ENCODE data around the gene ZFR2.

ZFR2 gene

GRCh38 chr19:3785938-3786824 lies 82.7 kb downstream of the ZFR2 start, which contains the start of gene MATK:
Gene MATK, minus strand, starts transcription at chr19:3786381. Its CDS starts 1,246 bp downstream, at chr19:3785135.
- no peak for DNase-seq (ENCODE audit: low read depth)

DNA sequence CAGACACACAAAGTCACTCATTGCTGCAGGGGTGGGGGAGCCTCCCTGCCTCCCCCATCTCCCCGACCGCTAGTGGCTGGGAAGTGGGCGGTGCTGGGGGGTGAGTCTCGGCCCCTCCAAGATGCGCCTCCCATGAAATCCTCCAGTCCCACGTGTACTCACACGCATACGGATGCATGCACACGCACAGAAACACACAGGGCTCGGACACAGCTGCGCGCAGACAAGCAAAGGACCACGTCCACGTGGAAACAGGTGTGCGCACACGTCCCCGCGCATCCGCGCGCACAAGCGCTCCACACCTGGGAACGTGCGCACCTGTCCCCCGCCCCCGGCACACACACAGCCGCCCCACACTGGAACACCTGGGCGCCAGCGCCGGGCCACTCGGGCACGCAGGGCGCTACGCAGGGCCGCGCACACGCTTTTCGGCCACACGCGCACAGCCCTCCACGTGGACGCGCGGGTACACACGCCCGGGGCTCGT lies 83.3 kb downstream of the ZFR2 start:
- no peak for DNase-seq (ENCODE audit: low read depth)

GRCh38 chr19:3784607-3785450 lies 84.0 kb downstream of the ZFR2 start:
- DNase-seq (ENCODE audit: low read depth): no peak

- no peak for DNase-seq (ENCODE audit: low read depth)
Measured at GRCh38 chr19:3783660-3784584, 84.9 kb downstream of the ZFR2 start.

DNA sequence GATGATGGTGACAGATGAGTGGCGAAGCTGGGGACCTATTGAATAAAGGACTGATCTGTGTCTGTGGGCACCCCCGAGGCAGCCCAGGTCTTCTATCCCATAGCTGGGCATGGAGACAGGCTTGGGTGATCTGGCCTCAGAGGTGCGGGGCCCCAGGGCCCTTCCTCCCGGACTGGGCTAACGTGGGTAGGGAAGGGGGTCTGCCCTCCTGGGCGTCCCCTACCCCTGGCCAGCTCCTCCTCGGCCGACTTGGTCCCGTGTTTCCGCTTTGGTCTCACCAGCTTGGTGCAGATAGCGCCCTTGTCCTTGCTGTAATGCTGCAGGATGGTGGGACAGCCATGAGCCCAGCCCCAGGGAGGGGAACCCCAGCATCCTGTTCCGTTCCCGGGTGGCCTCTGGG lies 85.9 kb downstream of the ZFR2 start:
- no peak for DNase-seq (ENCODE audit: low read depth)

GRCh38 chr19:3782330-3782729 lies 86.5 kb downstream of the ZFR2 start:
- DNase-seq (ENCODE audit: low read depth): no peak

DNA sequence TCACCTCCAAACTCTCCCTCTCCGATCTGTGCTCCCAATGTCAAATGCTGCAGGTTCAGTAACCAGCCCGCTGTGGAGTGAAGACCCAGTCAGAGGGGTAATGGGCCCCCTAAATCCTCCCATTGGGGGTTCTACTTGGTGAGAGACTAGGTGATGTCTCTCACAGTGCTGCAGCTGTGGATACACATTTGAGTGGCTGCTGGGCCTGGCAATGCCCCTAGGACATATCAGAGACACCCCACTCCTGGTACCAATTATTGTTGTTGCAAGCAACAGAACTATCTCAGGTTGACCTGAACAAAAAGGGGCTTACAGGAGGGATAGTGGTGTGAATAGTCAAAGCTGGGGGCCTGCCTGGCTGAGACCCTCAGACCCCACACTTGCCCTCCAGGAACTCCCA lies 87.2 kb downstream of the ZFR2 start:
- no peak for DNase-seq (ENCODE audit: low read depth)

- no peak for DNase-seq (ENCODE audit: low read depth)
Measured at GRCh38 chr19:3780786-3781304, 88.0 kb downstream of the ZFR2 start.

DNA sequence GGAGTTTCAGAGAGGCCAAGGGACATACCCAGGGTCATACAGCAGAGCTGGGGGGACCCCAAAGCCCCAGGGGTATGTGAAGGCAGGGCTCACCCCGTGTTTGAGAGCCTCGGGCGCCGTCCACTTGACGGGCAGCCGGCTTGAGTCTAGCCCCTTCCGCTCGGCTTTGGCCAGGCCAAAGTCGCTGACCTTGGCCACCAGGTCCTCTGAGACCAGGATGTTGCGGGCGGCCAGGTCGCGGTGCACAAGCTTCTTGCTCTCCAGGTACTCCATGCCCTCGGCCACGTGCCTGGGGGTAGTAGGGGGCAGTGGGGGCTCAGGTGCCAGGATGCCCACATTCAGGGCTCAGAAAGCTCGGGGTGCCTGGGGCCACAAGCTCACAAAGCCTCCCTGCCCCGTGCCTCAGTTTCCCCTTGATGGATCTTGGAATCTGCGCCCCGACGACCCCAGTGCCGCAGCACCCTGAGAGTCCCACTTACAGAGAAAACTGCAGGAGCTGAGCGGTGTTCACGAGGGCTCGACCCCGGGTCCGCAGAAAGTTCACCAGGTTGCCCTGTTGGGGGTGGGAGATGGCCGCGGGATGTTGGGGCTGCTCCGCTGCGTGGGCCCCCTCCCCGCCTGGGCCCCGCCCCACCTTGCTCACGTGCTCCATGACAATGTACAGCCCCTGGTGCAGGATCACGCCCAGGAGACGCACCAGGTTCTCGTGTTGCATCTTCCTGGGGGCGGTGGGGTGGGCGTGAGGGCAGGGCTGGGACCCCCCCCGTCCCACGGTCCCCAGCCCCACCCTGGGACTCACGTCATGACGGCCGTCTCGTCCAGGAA lies 89.7 kb downstream of the ZFR2 start:
- DNase-seq (ENCODE audit: low read depth): no peak

DNA sequence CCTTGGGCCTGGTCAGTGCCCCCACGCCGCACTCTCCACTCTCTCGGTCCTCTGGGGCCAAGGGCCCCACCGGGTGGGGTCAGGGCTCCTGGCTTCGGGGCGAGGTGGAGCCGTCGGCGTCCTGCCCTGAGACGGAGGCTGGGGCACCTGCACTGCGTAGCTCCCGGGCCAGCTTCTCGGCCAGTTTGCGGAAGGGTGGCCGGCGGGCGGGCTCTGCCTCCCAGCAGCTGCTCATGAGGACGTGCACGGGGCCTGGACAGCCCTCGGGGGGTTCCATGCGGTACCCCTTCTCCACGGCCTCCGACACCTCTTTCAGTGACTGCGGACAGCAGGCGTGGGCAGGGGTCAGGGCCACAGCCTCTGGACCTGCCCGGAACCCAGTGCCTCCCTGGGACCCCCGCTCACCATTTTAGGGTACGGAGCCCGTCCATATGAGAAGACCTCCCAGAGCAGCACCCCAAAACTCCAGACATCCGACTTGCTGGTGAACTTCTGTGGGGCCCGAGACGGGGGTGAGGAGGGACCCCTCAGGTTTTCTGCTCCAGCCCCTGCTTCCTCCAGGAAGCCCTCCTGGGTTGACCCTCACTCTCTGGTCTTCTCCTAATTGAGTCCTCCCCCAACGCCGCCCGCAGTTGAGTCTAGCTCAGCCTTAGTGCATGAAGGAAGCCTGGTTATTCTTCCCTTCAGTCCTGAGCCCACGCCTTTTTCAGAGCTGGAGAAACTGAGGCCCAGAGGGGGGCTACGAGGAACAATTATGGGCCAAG lies 90.6 kb downstream of the ZFR2 start:
- DNase-seq (ENCODE audit: low read depth): no peak

DNA sequence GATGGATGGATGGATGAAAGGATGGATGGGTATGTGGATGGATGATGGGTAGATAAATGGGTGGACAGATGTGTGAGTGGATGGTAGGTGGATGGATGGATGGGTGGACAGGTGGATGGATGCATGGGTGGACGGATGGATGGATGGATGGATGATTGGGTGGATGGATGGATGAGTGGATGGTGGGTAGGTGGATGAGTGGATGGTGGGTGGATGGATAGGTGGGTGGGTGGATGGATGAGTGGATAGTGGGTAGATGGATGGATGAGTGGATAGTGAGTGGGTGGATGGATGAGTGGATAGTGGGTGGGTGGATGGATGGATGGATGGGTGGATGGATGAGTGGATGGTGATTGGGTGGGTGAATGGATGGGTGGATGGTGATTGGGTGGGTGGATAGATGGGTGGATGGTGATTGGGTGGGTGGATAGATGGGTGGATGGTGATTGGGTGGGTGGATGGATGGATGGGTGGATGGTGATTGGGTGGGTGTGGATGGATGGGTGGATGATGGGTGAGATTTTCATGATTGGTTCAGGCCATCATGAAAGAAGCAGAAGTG lies 92.3 kb downstream of the ZFR2 start:
- no peak for DNase-seq (ENCODE audit: low read depth)

- no peak for DNase-seq (ENCODE audit: low read depth)
Measured at GRCh38 chr19:3775831-3776230, 93.0 kb downstream of the ZFR2 start.

DNA sequence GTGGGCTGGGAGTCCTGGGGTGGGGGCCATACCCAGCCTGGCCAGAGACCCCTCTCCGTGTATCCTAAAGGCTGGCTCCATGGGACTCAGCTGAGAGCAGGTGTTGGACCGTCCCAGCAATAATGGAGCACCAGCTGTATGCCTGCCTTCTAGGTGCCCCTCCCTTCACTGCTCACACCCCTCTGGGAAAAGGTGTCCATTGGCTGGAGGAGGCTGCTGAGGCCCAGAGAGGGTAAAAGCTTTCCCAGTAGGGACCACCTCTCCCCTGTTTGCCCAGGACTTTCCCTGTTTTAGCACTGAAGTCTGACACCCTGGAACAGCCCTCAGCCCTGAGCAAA lies 93.5 kb downstream of the ZFR2 start:
- DNase-seq (ENCODE audit: low read depth): no peak

DNA sequence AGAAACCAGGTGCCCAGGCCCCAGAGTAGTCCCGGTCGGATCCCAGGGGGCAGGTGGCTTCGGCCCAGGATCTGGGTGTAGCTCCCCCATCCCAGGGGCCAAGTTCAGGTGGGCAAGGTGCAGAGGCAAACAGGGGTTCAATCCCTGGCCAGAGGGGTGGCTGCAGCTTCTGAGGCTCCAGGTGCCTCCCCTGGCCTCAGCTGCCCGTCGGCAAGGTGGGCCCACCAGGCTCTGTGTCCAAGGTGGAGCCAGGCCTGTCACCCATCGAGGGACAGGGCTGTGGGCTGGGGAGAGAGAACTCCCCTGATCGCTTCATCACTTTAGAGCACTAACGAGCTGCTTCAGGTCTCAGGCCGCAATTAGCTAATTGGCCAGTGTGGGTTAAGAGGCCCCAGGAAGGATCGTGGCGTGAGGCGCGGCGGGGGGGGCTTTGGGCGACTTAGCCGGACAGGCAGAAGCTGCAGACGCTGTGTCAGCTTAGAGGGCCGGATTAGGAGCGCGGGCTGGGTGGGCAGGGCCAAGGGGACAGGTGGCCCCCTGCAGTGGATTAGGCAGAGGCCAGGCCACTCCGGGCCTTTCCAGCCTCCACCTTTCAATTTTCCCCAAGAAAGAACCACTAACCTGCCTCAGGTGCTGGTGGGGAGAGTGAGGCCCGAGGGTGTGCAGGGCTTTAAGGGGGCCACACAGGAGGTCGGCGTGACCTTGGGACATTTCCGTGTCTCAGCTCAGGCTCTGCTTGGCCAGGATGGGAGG lies 94.0 kb downstream of the ZFR2 start:
- no peak for DNase-seq (ENCODE audit: low read depth)

DNA sequence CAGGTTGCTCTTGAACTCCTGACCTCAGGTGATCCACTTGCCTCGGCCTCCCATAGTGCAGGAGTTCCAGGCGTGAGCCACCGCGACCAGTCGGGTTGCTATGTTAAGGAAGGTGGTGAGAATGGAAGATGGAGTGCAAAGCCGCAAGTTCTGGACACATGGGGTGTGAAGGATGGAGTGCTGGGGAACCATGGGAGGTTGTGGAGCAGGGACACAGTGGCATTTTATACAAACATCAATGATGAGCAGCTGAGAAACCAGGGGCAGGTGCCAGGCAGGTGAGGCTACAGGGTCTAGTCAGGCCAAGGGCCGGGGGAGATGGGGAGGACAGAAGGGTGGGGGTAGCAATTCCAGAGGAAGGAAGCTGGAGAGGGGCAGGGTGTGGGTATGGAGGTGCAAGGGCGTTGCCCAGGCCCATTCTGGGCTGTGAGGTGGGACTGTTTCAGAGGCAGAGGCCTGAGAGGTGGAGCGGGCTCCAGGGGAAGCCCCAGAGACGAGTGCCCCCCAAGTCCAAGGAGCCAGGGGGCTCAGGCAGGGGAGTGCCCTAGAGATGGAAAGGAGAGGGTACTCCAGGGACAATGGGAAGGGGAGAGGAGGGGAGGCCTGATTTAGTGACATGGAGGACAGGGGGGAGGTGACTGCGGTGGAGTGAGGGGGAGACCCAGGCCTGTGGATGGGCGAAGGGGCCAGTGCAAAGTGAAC lies 94.9 kb downstream of the ZFR2 start:
- no peak for DNase-seq (ENCODE audit: low read depth)

GRCh38 chr19:3771906-3772455 lies 96.9 kb downstream of the ZFR2 start, which contains the start of gene RAX2:
Gene RAX2, minus strand, starts transcription at chr19:3772228. Its CDS starts 486 bp downstream, at chr19:3771742.
- no peak for DNase-seq (ENCODE audit: low read depth)

GRCh38 chr19:3771000-3771905 lies 97.6 kb downstream of the ZFR2 start:
- DNase-seq (ENCODE audit: low read depth): no peak

All from stimulated activated CD8-positive, alpha-beta memory T cell treated with anti-CD3 and anti-CD28 coated beads, Interleukin-15, amount 100 ng/mL, for 24 hours (primary cell).